MM.1S (cell line): ENCODE data around the gene RPS2.

ENCODE experiments used
- CTCF ChIP-seq: fragments of 300-600 bp; sonication (generic); IDR thresholded peaks from 2 replicates; pipeline ENCODE4 v1.5.1; 2016; ENCODE audit warnings: antibody characterized with exemption, low read length, mixed read lengths
- EZH2 ChIP-seq: fragments of 300-600 bp; sonication (generic); optimal IDR thresholded peaks from 2 replicates; pipeline ENCODE3; 2017; ENCODE audit warnings: low read depth, mild to moderate bottlenecking, antibody characterized with exemption, low read length, mixed read lengths

DNA sequence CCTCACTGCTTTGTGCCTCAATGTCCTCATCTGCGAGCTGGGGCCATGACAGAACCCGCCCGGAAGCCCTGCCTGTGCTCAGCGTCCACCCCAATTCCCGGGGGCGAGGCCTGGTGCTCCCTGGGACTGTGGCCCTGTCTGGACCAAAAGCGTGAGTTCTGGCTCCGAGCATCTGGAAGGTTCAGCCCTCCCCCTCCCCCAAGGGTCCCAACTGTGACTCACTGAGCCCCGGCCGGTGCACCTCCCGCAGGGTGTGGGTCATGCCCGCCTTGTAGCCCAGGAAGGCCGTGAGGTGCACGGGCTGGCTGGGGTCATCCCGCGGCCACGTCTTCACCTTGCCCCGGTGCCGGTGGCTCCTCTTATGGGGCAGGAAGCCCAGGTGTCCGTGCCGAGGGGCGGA lies 10.9 kb downstream of the RPS2 start:
- TF ChIP-seq CTCF (no peak), EZH2 (no peak)
